Upper lobe of left lung (tissue), 4 donors: Measurements from ENCODE around the gene MAST4.

Experiments
- EP300 ChIP-seq, 4 donors: sonication (generic); formaldehyde crosslinking; IDR thresholded peaks; one replicate each; pipeline ENCODE4 v1.5.1; 2017; ENCODE audit warnings: antibody characterized with exemption in 4 of 4, control low read depth in 2 of 4
- POLR2A ChIP-seq, 4 donors: fragments of 450-650 bp; IDR thresholded peaks; one replicate each; pipeline ENCODE4 v1.5.1; 2016 to 2017; ENCODE audit warnings: antibody characterized with exemption in 4 of 4, mild to moderate bottlenecking in 2 of 4
- POLR2AphosphoS5 ChIP-seq, 2 donors: sonication (generic); formaldehyde crosslinking; IDR thresholded peaks; one replicate each; pipeline ENCODE4 v1.5.1; 2017; ENCODE audit warnings: antibody characterized with exemption in 2 of 2
- TF ChIP-seq, protein P1 (sequence below), 6 experiments: fragments of 450-650 bp in 4 of 6; fragments of 200-600 bp in 2 of 6; sonication (generic) in 2 of 6; IDR thresholded peaks; one replicate each; pipeline ENCODE4 v1.5.1; 2016 to 2019; ENCODE audit warnings: antibody characterized with exemption in 6 of 6

DNA sequence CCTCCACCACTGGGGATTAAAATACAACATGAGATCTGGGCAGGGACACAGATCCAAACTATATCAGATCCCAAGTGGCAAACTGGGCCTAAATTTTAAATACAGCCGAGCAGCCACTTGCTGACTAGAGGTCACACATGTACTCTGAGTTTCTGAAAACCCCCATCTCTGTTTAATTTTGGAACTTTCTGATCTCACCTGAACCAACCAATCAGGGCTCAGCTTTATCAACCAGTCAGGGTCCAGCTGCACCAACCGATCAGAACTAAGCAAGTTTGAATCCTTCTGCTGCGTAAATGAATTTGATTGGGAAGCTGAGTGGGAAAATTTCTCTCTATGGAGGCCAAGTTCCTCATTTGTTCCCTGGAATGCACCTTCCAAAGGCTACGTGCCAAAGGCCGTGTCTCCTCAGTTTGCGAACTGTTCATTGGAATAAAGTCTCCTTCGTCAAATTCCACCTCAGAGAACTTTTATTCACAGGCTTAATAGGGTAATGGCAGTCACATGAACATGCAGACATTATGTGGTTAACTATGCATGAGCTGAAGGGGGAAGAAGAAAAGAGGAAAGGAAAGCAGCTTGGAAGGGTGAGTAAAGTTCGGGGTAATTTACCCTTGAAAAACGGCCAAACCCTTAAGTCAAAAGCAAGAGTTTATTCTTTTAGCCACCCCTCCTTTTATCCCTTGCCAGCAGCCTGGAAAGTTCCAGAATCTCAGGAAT lies 596.7 kb downstream of the MAST4 start:
- TF ChIP-seq, protein P1, sequence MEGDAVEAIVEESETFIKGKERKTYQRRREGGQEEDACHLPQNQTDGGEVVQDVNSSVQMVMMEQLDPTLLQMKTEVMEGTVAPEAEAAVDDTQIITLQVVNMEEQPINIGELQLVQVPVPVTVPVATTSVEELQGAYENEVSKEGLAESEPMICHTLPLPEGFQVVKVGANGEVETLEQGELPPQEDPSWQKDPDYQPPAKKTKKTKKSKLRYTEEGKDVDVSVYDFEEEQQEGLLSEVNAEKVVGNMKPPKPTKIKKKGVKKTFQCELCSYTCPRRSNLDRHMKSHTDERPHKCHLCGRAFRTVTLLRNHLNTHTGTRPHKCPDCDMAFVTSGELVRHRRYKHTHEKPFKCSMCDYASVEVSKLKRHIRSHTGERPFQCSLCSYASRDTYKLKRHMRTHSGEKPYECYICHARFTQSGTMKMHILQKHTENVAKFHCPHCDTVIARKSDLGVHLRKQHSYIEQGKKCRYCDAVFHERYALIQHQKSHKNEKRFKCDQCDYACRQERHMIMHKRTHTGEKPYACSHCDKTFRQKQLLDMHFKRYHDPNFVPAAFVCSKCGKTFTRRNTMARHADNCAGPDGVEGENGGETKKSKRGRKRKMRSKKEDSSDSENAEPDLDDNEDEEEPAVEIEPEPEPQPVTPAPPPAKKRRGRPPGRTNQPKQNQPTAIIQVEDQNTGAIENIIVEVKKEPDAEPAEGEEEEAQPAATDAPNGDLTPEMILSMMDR (IDR thresholded peaks at IDR 0.05) = no peak
- no peak for TF ChIP-seq POLR2AphosphoS5 (IDR thresholded peaks at IDR 0.05)
- TF ChIP-seq EP300 (IDR thresholded peaks at IDR 0.05) = no peak
- no peak for TF ChIP-seq POLR2A (IDR thresholded peaks at IDR 0.05)
